K562 (cell line): ENCODE data around the gene KCNQ4.

Experiments
- CTCF ChIP-seq, 3 experiments: IDR thresholded peaks in 2 of 3; conservative IDR thresholded peaks in 1 of 3; 2 replicates each; pipeline ENCODE4 v1.5.1; 2011 to 2012; ENCODE audit warnings: low read length in 3 of 3, mild to moderate bottlenecking in 3 of 3, control low read depth in 2 of 3, improper control_type of control experiment in 1 of 3, inconsistent platforms in 1 of 3, low read depth in 1 of 3, mixed read lengths in 1 of 3, moderate library complexity in 1 of 3; ENCODE audit not compliant: insufficient read depth in 2 of 3
- E2F6 ChIP-seq, 2 experiments: IDR thresholded peaks; 2 replicates each; pipeline ENCODE4 v1.6.1; 2011; ENCODE audit warnings: borderline replicate concordance in 1 of 2, control low read depth in 1 of 2, low read depth in 1 of 2, low read length in 1 of 2, mild to moderate bottlenecking in 1 of 2, mixed read lengths in 1 of 2, moderate library complexity in 1 of 2; ENCODE audit not compliant: insufficient read depth in 1 of 2, insufficient read length in 1 of 2, poor library complexity in 1 of 2, severe bottlenecking in 1 of 2; ENCODE audit errors: extremely low read depth in 1 of 2
- ELK1 ChIP-seq: sonication (generic); formaldehyde crosslinking; IDR thresholded peaks from 2 replicates; pipeline ENCODE4 v1.8.1; 2022; ENCODE audit warnings: missing genetic modification reagents
- JUNB ChIP-seq: fragments of 450-650 bp; formaldehyde crosslinking; conservative IDR thresholded peaks from 2 replicates; pipeline ENCODE4 v1.4.0; 2020; ENCODE audit warnings: mild to moderate bottlenecking
- KDM2B ChIP-seq: fragments of 250-450 bp; sonication (Bioruptor Pico); IDR thresholded peaks from 2 replicates; pipeline ENCODE4 v1.8.0; 2021; ENCODE audit warnings: mild to moderate bottlenecking, moderate library complexity
- MTA3 ChIP-seq: fragments of 450-650 bp; formaldehyde crosslinking; IDR thresholded peaks from 2 replicates; pipeline ENCODE4 v1.6.1; 2017; ENCODE audit warnings: mild to moderate bottlenecking, borderline replicate concordance
- SMAD4 ChIP-seq: fragments of 250-450 bp; sonication (Bioruptor Pico); conservative IDR thresholded peaks from 2 replicates; pipeline ENCODE4 v1.8.0; 2021; ENCODE audit warnings: inconsistent platforms, mild to moderate bottlenecking, moderate library complexity

- no peak for TF ChIP-seq ELK1 (CRISPR knock-in tag)
- TF ChIP-seq SMAD4 (CRISPR knock-in tag), result no peak
- no peak for TF ChIP-seq JUNB
- TF ChIP-seq MTA3, result no peak
- TF ChIP-seq KDM2B (CRISPR knock-in tag), result no peak
- TF ChIP-seq E2F6 (IDR thresholded peaks at IDR 0.05; ENCODE audit: borderline replicate concordance in 1 of 2, extremely low read depth in 1 of 2, insufficient read depth in 1 of 2, insufficient read length in 1 of 2, low read depth in 1 of 2, low read length in 1 of 2, poor library complexity in 1 of 2, severe bottlenecking in 1 of 2), result no peak
- TF ChIP-seq CTCF (IDR thresholded peaks at IDR 0.05 in 2 of 3, conservative IDR thresholded peaks at IDR 0.05 in 1 of 3; ENCODE audit: insufficient read depth in 2 of 3, low read depth in 1 of 3, low read length in 3 of 3), result no peak
Measured at GRCh38 chr1:40873863-40874472, 90.4 kb downstream of the KCNQ4 start.
